Aorta (tissue), 5 donors: ENCODE data around the gene RAB33B. TPM values are rescaled to one million over a fixed set of nuclear protein-coding genes. Genes with fewer than 3 reads are reported as not detected.
A peak's percentile ranks its signal among the peaks of the same experiment; 100 is the strongest.
"Not testable (repeated sequence)": the region's sequence is repeated elsewhere in the genome, so short reads cannot be mapped to it uniquely, and the experiment has no call there.

ENCODE experiments used
- ATAC-seq: fragments of 200-7000 bp; cut with Tn5 transposase; one replicate; pipeline ENCODE4 v1.9.1; 2022; ENCODE audit warnings: moderate library complexity; ENCODE audit not compliant: low FRiP score
- DNase-seq, 2 donors: peaks; one replicate each; pipeline ENCODE4 v3.0.0-alpha.2; 2020
- H3K27ac ChIP-seq, 2 donors: one replicate each; pipeline ENCODE4 v1.5.1; 2013; ENCODE audit warnings: low read length in 2 of 2, mild to moderate bottlenecking in 2 of 2, moderate library complexity in 2 of 2, control low read depth in 1 of 2, inconsistent platforms in 1 of 2, low read depth in 1 of 2
- H3K27me3 ChIP-seq, 2 donors: one replicate each; pipeline ENCODE4 v1.6.1; 2013; ENCODE audit warnings: control low read depth in 1 of 2, low read length in 1 of 2, mild to moderate bottlenecking in 1 of 2, moderate library complexity in 1 of 2; ENCODE audit not compliant: insufficient read depth in 2 of 2, control insufficient read depth in 1 of 2
- H3K36me3 ChIP-seq, 2 donors: one replicate each; pipeline ENCODE4 v1.6.1; 2013; ENCODE audit warnings: control low read depth in 1 of 2, low read length in 1 of 2, mild to moderate bottlenecking in 1 of 2; ENCODE audit not compliant: insufficient read depth in 2 of 2, control insufficient read depth in 1 of 2
- H3K4me1 ChIP-seq, 2 donors: one replicate each; pipeline ENCODE4 v1.6.1; 2013; ENCODE audit warnings: low read length in 2 of 2, control low read depth in 1 of 2, mild to moderate bottlenecking in 1 of 2, moderate library complexity in 1 of 2; ENCODE audit not compliant: insufficient read depth in 2 of 2, control insufficient read depth in 1 of 2
- H3K4me3 ChIP-seq, 2 donors: one replicate each; pipeline ENCODE4 v1.5.1; 2013; ENCODE audit warnings: low read length in 2 of 2, control low read depth in 1 of 2, mild to moderate bottlenecking in 1 of 2
- H3K9me3 ChIP-seq: one replicate; pipeline ENCODE4 v1.6.1; 2013; ENCODE audit warnings: mild to moderate bottlenecking, low read length; ENCODE audit not compliant: control insufficient read depth
- WGBS, 2 donors: extraction: QIAGEN DNeasy Blood & Tissue Kit; methylation state at CpG; one replicate each; pipeline ENCODE4 v1.1.7; 2013; 5-methylcytosine and 5-hydroxymethylcytosine counted together
- intact Hi-C, 2 donors: fragments of 100-400 bp; cut with DNase I; formaldehyde crosslinking; loops; one replicate each; pipeline versions ENCODE4 v1.14.2 to v1.15.0; 2022
- polyA plus RNA-seq, 2 donors: library from polyadenylated mRNA; stranded (reverse); fragments of 200-250 nt; gene quantifications; one replicate each; pipeline ENCODE4 v1.2.3, GENCODE V29; 2013
- total RNA-seq, 2 donors: library from RNA; stranded (reverse); fragmentation: NEBNext Ultra II Directional; extraction: Animal tissue kit (Norgen Biotek cat#: 25700); gene quantifications; one replicate each; pipeline ENCODE4 v1.2.1, GENCODE V29; 2021
- donor health status: healthy with polysubstance abuse.
- donor health status: Bipolar disorder and iron deficiency.
- donor health status: DM: no; HTN: no; CAD: no.
- donor health status: DM: no; HTN: no; CAD: no.
- donor health status: DM: yes; HTN: yes; CAD: no.

The RAB33B gene
- total and polyA plus RNA-seq, 4 donors: 9.1 to 14.9 (median 11.7) TPM

- no peak overlapping the region for H3K27ac ChIP-seq
- DNase-seq (no peak), ATAC-seq (no peak)
- H3K27me3 ChIP-seq: no peaks in the 10 kb centered on the region
- H3K4me3 ChIP-seq: peak overlapping the region in 1 of 2 donors; percentile 39
- H3K36me3 ChIP-seq: no peaks in the 10 kb centered on the region
- no peaks in the 10 kb centered on the region for H3K4me1 ChIP-seq
- no peaks in the 10 kb centered on the region for H3K9me3 ChIP-seq
- intact Hi-C loops: loop anchor here (5.0 to 10.0 kb wide), 4 partner anchors 75 to 707 kb away; partner anchors contain the start of genes NAA15 (in 1 of the 2), NDUFC1 (in 1 of the 2) and SETD7 (in 1 of the 2)
- 7 to 10% methylated on average over 4 of the region's 4 CpGs for WGBS, 2 donors
Observed at GRCh38 chr4:139457318-139457717, 3.4 kb downstream of the RAB33B start.

- peaks cover 0 to under 1% of the 10 kb centered on the region in 2 donors for H3K4me1 ChIP-seq
- H3K27me3 ChIP-seq: no peaks in the 10 kb centered on the region
- no peak overlapping the region for H3K27ac ChIP-seq
- no peak overlapping the region for H3K4me3 ChIP-seq
- ATAC-seq (no peak), DNase-seq (no peak)
- no peaks in the 10 kb centered on the region for H3K36me3 ChIP-seq
- WGBS, 2 donors: 50 to 80% methylated on average over 1 of the region's 1 CpG
- intact Hi-C loops: loop anchor here (5.0 to 10.0 kb wide), 4 partner anchors 74 to 706 kb away; partner anchors contain the start of genes NAA15 (in 1 of the 2), NDUFC1 (in 1 of the 2) and SETD7 (in 1 of the 2)
- no peaks in the 10 kb centered on the region for H3K9me3 ChIP-seq
Observed at GRCh38 chr4:139458543-139458942, 4.6 kb downstream of the RAB33B start.

GRCh38 chr4:139458999-139459398 is 5.1 kb downstream of the RAB33B start:
- Histone ChIP-seq H3K9me3 (no peaks in the 10 kb centered on the region), H3K27ac (peak overlapping the region in 1 of 2 donors; percentile 73), H3K27me3 (no peaks in the 10 kb centered on the region), H3K4me1 (peaks cover 0 to 2% of the 10 kb centered on the region in 2 donors), H3K4me3 (no peak overlapping the region), H3K36me3 (no peaks in the 10 kb centered on the region)
- ATAC-seq (no peak), DNase-seq (no peak)
- intact Hi-C loops: loop anchor here (5.0 to 10.0 kb wide), 4 partner anchors 73 to 706 kb away; partner anchors contain the start of genes NAA15 (in 1 of the 2), NDUFC1 (in 1 of the 2) and SETD7 (in 1 of the 2)
- whole genome bisulfite sequencing, 2 donors: 64 to 69% methylated on average over 3 of the region's 3 CpGs

- WGBS, 2 donors: 69 to 71% methylated on average over 3 of the region's 3 CpGs
Observed at GRCh38 chr4:139460565-139460964, 6.6 kb downstream of the RAB33B start.

GRCh38 chr4:139461022-139461628 is 7.2 kb downstream of the RAB33B start:
- 31 to 32% methylated on average over 5 of the region's 5 CpGs for WGBS, 2 donors
- no peak overlapping the region for H3K27ac ChIP-seq
- intact Hi-C loops: loop anchor here in 1 of 2 donors (2.0 kb wide), 1 partner anchor 16 kb away; no protein-coding TSS in a partner anchor

More at GRCh38 chr4:139460565-139460964, 6.6 kb downstream of the RAB33B start:
- intact Hi-C loops: loop anchor here in 1 of 2 donors (2.0 kb wide), 1 partner anchor 16 kb away; no protein-coding TSS in a partner anchor
- ATAC-seq (no peak), DNase-seq (no peak)
- Histone ChIP-seq H3K4me1 (peaks cover 0 to 2% of the 10 kb centered on the region in 2 donors), H3K4me3 (no peak overlapping the region), H3K9me3 (no peaks in the 10 kb centered on the region), H3K27me3 (no peaks in the 10 kb centered on the region), H3K27ac (peak overlapping the region in 1 of 2 donors; percentile 6), H3K36me3 (no peaks in the 10 kb centered on the region)

GRCh38 chr4:139464512-139464911 is 10.6 kb downstream of the RAB33B start:
- H3K9me3 ChIP-seq, H3K27ac ChIP-seq, H3K27me3 ChIP-seq, ATAC-seq, H3K4me1 ChIP-seq, H3K4me3 ChIP-seq, DNase-seq, intact Hi-C loops, H3K36me3 ChIP-seq: not testable (repeated sequence)
- WGBS, 2 donors: 96 to 97% methylated on average over 5 of the region's 5 CpGs

More at GRCh38 chr4:139461022-139461628, 7.2 kb downstream of the RAB33B start:
- DNase-seq (no peak), ATAC-seq (peak; percentile 63)
- Histone ChIP-seq H3K36me3 (no peaks in the 10 kb centered on the region), H3K27me3 (no peaks in the 10 kb centered on the region), H3K4me1 (peaks cover 0 to 2% of the 10 kb centered on the region in 2 donors), H3K4me3 (no peak overlapping the region), H3K9me3 (no peaks in the 10 kb centered on the region)

GRCh38 chr4:139465922-139466321 is 12.0 kb downstream of the RAB33B start:
- no peaks in the 10 kb centered on the region for H3K9me3 ChIP-seq
- H3K4me1 ChIP-seq: peaks cover 0 to 2% of the 10 kb centered on the region in 2 donors
- no peaks in the 10 kb centered on the region for H3K36me3 ChIP-seq
- H3K4me3 ChIP-seq: no peak overlapping the region
- ATAC-seq: no peak
- no peak for DNase-seq
- H3K27ac ChIP-seq: no peak overlapping the region
- H3K27me3 ChIP-seq: no peaks in the 10 kb centered on the region
- WGBS, 2 donors: 65 to 68% methylated on average over 4 of the region's 4 CpGs
- intact Hi-C loops: no loop called here

GRCh38 chr4:139468756-139469155 is 14.8 kb downstream of the RAB33B start:
- H3K4me1 ChIP-seq, ATAC-seq, H3K9me3 ChIP-seq, intact Hi-C loops, H3K27me3 ChIP-seq, DNase-seq, H3K4me3 ChIP-seq, H3K27ac ChIP-seq, H3K36me3 ChIP-seq: not testable (repeated sequence)

- no peak for DNase-seq
- intact Hi-C loops: no loop called here
Observed at GRCh38 chr4:139469216-139469615, 15.3 kb downstream of the RAB33B start.

More at GRCh38 chr4:139469216-139469615, 15.3 kb downstream of the RAB33B start:
- Histone ChIP-seq H3K27me3 (no peaks in the 10 kb centered on the region), H3K4me1 (no peaks in the 10 kb centered on the region), H3K27ac (no peak overlapping the region), H3K4me3 (no peak overlapping the region), H3K36me3 (peaks cover 3% of the 10 kb centered on the region in 2 donors), H3K9me3 (no peaks in the 10 kb centered on the region)
- WGBS, 2 donors: 54 to 61% methylated on average over 2 of the region's 2 CpGs
- ATAC-seq: no peak
